ENCODE results near the gene KDM4B.

DNA sequence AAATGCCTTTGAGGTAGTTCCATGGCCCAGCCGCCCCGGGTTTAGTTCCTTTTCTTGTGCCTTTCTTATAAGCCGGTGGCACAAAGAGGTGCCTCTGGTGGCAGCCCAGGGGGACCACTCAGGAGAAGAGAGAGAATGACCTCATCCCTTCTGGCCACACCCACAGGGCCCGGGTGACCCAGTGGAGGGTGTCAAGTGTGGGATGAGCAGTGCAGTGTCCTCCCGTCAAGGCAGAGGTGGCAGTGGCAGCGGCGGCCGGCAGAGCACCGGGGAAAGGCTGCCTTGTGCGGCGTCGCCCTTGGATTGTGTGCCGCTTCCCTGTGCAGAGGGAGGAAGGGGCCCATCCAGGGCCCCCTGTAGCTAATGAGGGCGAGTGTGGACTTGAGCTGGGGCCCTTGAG, 47.9 kb downstream of the KDM4B start:
- TF ChIP-seq, protein P1, sequence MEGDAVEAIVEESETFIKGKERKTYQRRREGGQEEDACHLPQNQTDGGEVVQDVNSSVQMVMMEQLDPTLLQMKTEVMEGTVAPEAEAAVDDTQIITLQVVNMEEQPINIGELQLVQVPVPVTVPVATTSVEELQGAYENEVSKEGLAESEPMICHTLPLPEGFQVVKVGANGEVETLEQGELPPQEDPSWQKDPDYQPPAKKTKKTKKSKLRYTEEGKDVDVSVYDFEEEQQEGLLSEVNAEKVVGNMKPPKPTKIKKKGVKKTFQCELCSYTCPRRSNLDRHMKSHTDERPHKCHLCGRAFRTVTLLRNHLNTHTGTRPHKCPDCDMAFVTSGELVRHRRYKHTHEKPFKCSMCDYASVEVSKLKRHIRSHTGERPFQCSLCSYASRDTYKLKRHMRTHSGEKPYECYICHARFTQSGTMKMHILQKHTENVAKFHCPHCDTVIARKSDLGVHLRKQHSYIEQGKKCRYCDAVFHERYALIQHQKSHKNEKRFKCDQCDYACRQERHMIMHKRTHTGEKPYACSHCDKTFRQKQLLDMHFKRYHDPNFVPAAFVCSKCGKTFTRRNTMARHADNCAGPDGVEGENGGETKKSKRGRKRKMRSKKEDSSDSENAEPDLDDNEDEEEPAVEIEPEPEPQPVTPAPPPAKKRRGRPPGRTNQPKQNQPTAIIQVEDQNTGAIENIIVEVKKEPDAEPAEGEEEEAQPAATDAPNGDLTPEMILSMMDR (IDR thresholded peaks at IDR 0.05) = no peak
- no peak for TF ChIP-seq POLR2AphosphoS5 (IDR thresholded peaks at IDR 0.05)
- TF ChIP-seq POLR2A (IDR thresholded peaks at IDR 0.05; ENCODE audit: low read depth) = no peak
- TF ChIP-seq EP300 (IDR thresholded peaks at IDR 0.05) = no peak

All from esophagus muscularis mucosa (tissue), 4 donors.